ENCODE measurements around the gene RNF144B.

DNA sequence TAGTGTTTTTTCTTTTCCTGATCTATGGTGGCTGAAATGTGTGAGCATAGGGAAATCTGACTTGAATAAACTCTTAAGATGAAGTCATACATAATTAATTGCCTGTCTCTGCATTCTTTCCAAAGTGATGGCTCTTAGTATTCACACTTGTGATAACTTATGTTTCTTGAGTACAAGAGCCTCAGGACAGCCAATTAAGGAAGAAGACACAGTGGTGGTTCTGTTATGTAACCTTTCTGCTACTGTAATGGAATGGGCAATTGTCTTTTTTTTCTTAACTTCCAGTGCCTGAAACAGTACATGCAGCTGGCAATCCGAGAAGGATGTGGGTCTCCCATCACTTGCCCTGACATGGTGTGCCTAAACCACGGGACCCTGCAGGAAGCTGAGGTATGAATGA, 40.1 kb downstream of the RNF144B start:
- TF ChIP-seq POLR2A (IDR thresholded peaks at IDR 0.05; ENCODE audit: low read depth, low read length) (no peak), TAF1 (IDR thresholded peaks at IDR 0.05; ENCODE audit: low read depth, low read length) (no peak), POLR2AphosphoS5 (IDR thresholded peaks at IDR 0.05; ENCODE audit: low read depth, low read length) (no peak)

Data from GM12891 (cell line).